ENCODE results near the gene SLITRK5.

Gene SLITRK5

GRCh38 chr13:87675851-87676250 lies 4.7 kb downstream of the SLITRK5 start:
- WGBS, 2 experiments, result 90% methylated on average over 10 of the region's 10 CpGs
- Histone ChIP-seq H3K4me3 (ENCODE audit: insufficient read depth, low read depth, low read length) (no peak overlapping the region), H3K27me3 (ENCODE audit: control insufficient read depth, insufficient read depth, low read length, poor library complexity, severe bottlenecking) (peaks cover 52% of the 10 kb centered on the region), H3K4me1 (ENCODE audit: control insufficient read depth, insufficient read depth, low read length) (peaks cover 5% of the 10 kb centered on the region), H3K27ac (ENCODE audit: insufficient read depth, low read depth, low read length, poor library complexity, severe bottlenecking) (no peak overlapping the region), H3K36me3 (ENCODE audit: control insufficient read depth, insufficient read depth, low read length) (peaks cover 18% of the 10 kb centered on the region), H3K9me3 (ENCODE audit: control insufficient read depth, low read length) (no peaks in the 10 kb centered on the region)

- H3K36me3 ChIP-seq (ENCODE audit: control insufficient read depth, insufficient read depth, low read length), result peaks cover 18% of the 10 kb centered on the region
- H3K27me3 ChIP-seq (ENCODE audit: control insufficient read depth, insufficient read depth, low read length, poor library complexity, severe bottlenecking), result peaks cover 52% of the 10 kb centered on the region
- WGBS, 2 experiments, result 86 to 87% methylated on average over 33 of the region's 33 CpGs
Measured at GRCh38 chr13:87676254-87677042, 5.3 kb downstream of the SLITRK5 start.

GRCh38 chr13:87677043-87677495 lies 5.9 kb downstream of the SLITRK5 start:
- peaks cover 52% of the 10 kb centered on the region for H3K27me3 ChIP-seq (ENCODE audit: control insufficient read depth, insufficient read depth, low read length, poor library complexity, severe bottlenecking)
- 67% methylated on average over 29 of the region's 29 CpGs for WGBS, 2 experiments

More at GRCh38 chr13:87676254-87677042, 5.3 kb downstream of the SLITRK5 start:
- Histone ChIP-seq H3K4me1 (ENCODE audit: control insufficient read depth, insufficient read depth, low read length) (peaks cover 4% of the 10 kb centered on the region), H3K4me3 (ENCODE audit: insufficient read depth, low read depth, low read length) (no peak overlapping the region), H3K27ac (ENCODE audit: insufficient read depth, low read depth, low read length, poor library complexity, severe bottlenecking) (no peak overlapping the region), H3K9me3 (ENCODE audit: control insufficient read depth, low read length) (no peaks in the 10 kb centered on the region)

GRCh38 chr13:87677496-87678371 lies 6.6 kb downstream of the SLITRK5 start:
- H3K4me1 ChIP-seq (ENCODE audit: control insufficient read depth, insufficient read depth, low read length), result peaks cover 4% of the 10 kb centered on the region
- no peak overlapping the region for H3K27ac ChIP-seq (ENCODE audit: insufficient read depth, low read depth, low read length, poor library complexity, severe bottlenecking)
- WGBS, 2 experiments, result 32 to 35% methylated on average over 60 of the region's 60 CpGs
- H3K27me3 ChIP-seq (ENCODE audit: control insufficient read depth, insufficient read depth, low read length, poor library complexity, severe bottlenecking), result peaks cover 52% of the 10 kb centered on the region
- H3K4me3 ChIP-seq (ENCODE audit: insufficient read depth, low read depth, low read length), result peak overlapping the region; percentile 26
- H3K36me3 ChIP-seq (ENCODE audit: control insufficient read depth, insufficient read depth, low read length), result peaks cover 18% of the 10 kb centered on the region
- H3K9me3 ChIP-seq (ENCODE audit: control insufficient read depth, low read length), result no peaks in the 10 kb centered on the region

More at GRCh38 chr13:87677043-87677495, 5.9 kb downstream of the SLITRK5 start:
- peaks cover 18% of the 10 kb centered on the region for H3K36me3 ChIP-seq (ENCODE audit: control insufficient read depth, insufficient read depth, low read length)
- H3K27ac ChIP-seq (ENCODE audit: insufficient read depth, low read depth, low read length, poor library complexity, severe bottlenecking), result no peak overlapping the region
- H3K4me3 ChIP-seq (ENCODE audit: insufficient read depth, low read depth, low read length), result peak overlapping the region; percentile 26
- peaks cover 4% of the 10 kb centered on the region for H3K4me1 ChIP-seq (ENCODE audit: control insufficient read depth, insufficient read depth, low read length)
- no peaks in the 10 kb centered on the region for H3K9me3 ChIP-seq (ENCODE audit: control insufficient read depth, low read length)

GRCh38 chr13:87678372-87678752 lies 7.2 kb downstream of the SLITRK5 start:
- Histone ChIP-seq H3K4me1 (ENCODE audit: control insufficient read depth, insufficient read depth, low read length) (peaks cover 4% of the 10 kb centered on the region), H3K27me3 (ENCODE audit: control insufficient read depth, insufficient read depth, low read length, poor library complexity, severe bottlenecking) (peaks cover 50% of the 10 kb centered on the region), H3K4me3 (ENCODE audit: insufficient read depth, low read depth, low read length) (no peak overlapping the region), H3K9me3 (ENCODE audit: control insufficient read depth, low read length) (no peaks in the 10 kb centered on the region), H3K27ac (ENCODE audit: insufficient read depth, low read depth, low read length, poor library complexity, severe bottlenecking) (no peak overlapping the region), H3K36me3 (ENCODE audit: control insufficient read depth, insufficient read depth, low read length) (peaks cover 18% of the 10 kb centered on the region)
- WGBS, 2 experiments, result 51 to 56% methylated on average over 7 to 8 of the region's 8 CpGs

GRCh38 chr13:87680298-87680697 lies 9.1 kb downstream of the SLITRK5 start:
- peaks cover 4% of the 10 kb centered on the region for H3K4me1 ChIP-seq (ENCODE audit: control insufficient read depth, insufficient read depth, low read length)
- WGBS, 2 experiments, result 73 to 75% methylated on average over 1 of the region's 1 CpG
- peaks cover 30% of the 10 kb centered on the region for H3K27me3 ChIP-seq (ENCODE audit: control insufficient read depth, insufficient read depth, low read length, poor library complexity, severe bottlenecking)
- H3K27ac ChIP-seq (ENCODE audit: insufficient read depth, low read depth, low read length, poor library complexity, severe bottlenecking), result no peak overlapping the region
- H3K36me3 ChIP-seq (ENCODE audit: control insufficient read depth, insufficient read depth, low read length), result peaks cover 18% of the 10 kb centered on the region
- H3K4me3 ChIP-seq (ENCODE audit: insufficient read depth, low read depth, low read length), result no peak overlapping the region
- no peaks in the 10 kb centered on the region for H3K9me3 ChIP-seq (ENCODE audit: control insufficient read depth, low read length)

- 94 to 96% methylated on average over 2 of the region's 2 CpGs for WGBS, 2 experiments
- no peak overlapping the region for H3K27ac ChIP-seq (ENCODE audit: insufficient read depth, low read depth, low read length, poor library complexity, severe bottlenecking)
- no peaks in the 10 kb centered on the region for H3K4me1 ChIP-seq (ENCODE audit: control insufficient read depth, insufficient read depth, low read length)
- no peaks in the 10 kb centered on the region for H3K27me3 ChIP-seq (ENCODE audit: control insufficient read depth, insufficient read depth, low read length, poor library complexity, severe bottlenecking)
- no peaks in the 10 kb centered on the region for H3K36me3 ChIP-seq (ENCODE audit: control insufficient read depth, insufficient read depth, low read length)
- H3K9me3 ChIP-seq (ENCODE audit: control insufficient read depth, low read length), result no peaks in the 10 kb centered on the region
- no peak overlapping the region for H3K4me3 ChIP-seq (ENCODE audit: insufficient read depth, low read depth, low read length)
Measured at GRCh38 chr13:87684850-87685742, 13.9 kb downstream of the SLITRK5 start.

- WGBS, 2 experiments, result 100% methylated on average over 1 of the region's 1 CpG
- Histone ChIP-seq H3K36me3 (ENCODE audit: control insufficient read depth, insufficient read depth, low read length) (no peaks in the 10 kb centered on the region), H3K9me3 (ENCODE audit: control insufficient read depth, low read length) (no peaks in the 10 kb centered on the region), H3K4me1 (ENCODE audit: control insufficient read depth, insufficient read depth, low read length) (no peaks in the 10 kb centered on the region), H3K4me3 (ENCODE audit: insufficient read depth, low read depth, low read length) (no peak overlapping the region), H3K27me3 (ENCODE audit: control insufficient read depth, insufficient read depth, low read length, poor library complexity, severe bottlenecking) (no peaks in the 10 kb centered on the region), H3K27ac (ENCODE audit: insufficient read depth, low read depth, low read length, poor library complexity, severe bottlenecking) (no peak overlapping the region)
Measured at GRCh38 chr13:87696458-87696857, 25.3 kb downstream of the SLITRK5 start.

GRCh38 chr13:87698268-87698667 lies 27.1 kb downstream of the SLITRK5 start:
- WGBS, 2 experiments, result 86 to 95% methylated on average over 2 of the region's 2 CpGs
- Histone ChIP-seq H3K27me3 (ENCODE audit: control insufficient read depth, insufficient read depth, low read length, poor library complexity, severe bottlenecking) (no peaks in the 10 kb centered on the region), H3K9me3 (ENCODE audit: control insufficient read depth, low read length) (no peaks in the 10 kb centered on the region), H3K27ac (ENCODE audit: insufficient read depth, low read depth, low read length, poor library complexity, severe bottlenecking) (no peak overlapping the region), H3K4me3 (ENCODE audit: insufficient read depth, low read depth, low read length) (no peak overlapping the region), H3K4me1 (ENCODE audit: control insufficient read depth, insufficient read depth, low read length) (no peaks in the 10 kb centered on the region), H3K36me3 (ENCODE audit: control insufficient read depth, insufficient read depth, low read length) (no peaks in the 10 kb centered on the region)
